NCI-H2171 treated with DMSO at 0.1 percent for 48 hours (cell line): Measurements from ENCODE around the gene PANK4.

ENCODE experiments used
- DNase-seq: peaks from one replicate; lab custom pipeline; 2025; lab: John Stamatoyannopoulos, UW

PANK4 gene

DNA sequence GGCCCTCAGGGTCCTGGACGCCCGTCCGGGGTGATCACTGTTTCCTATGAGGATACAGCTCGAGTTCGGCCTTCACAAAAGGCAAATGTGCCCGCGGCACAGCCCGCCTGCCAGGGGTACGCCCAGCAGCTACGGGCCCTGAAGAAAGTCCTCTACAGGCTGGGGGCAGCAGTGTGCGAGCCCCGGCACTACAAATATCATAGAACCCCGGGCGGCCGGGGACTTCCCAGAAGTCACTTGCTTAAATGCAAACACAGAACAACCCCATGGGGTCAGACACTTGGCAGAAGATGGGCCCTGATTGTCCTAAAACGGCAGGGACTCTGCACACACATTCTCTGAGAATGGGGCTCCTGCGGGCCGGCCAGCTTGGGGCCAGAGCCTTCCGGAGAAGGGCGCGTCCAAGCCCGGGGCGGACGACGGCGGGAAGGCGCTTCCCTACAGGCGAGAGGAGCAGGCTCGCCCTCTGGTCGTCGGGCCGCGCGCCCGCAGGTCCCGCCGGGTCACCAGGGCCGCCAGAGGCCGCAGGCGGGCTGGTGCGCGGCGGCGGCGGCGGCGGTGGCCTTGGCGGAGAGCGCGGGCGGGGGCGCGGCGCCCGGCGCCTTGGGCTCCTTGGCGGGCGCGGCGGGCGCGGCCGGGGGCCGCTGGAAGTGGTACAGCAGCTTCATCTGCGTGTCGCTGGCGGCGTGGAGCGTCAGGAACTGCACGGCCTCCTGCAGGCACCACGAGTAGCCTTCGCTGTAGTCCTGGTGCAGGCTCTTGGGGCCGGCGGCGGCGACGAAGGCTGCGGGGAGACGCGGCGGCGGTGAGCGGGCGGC, 2.8 kb upstream of the PANK4 start:
- DNase-seq = no peak

DNA sequence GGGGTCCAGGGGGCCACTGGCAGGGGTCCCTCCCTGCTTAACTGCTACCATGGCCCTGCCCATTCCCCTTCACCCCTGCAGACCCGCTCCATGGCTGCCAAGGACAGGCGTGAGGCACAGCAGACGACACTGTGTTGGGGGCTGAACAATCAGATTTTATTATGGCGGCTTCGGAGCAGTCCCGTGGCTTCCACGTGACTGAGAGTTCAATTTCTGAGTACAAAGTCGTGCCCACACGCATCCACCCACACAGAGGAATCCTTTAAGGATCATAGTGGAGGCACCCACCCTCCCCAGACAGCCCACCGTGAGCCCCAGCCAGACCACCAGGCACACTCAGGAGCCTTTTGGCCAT, 2.2 kb upstream of the PANK4 start:
- no peak for DNase-seq

DNA sequence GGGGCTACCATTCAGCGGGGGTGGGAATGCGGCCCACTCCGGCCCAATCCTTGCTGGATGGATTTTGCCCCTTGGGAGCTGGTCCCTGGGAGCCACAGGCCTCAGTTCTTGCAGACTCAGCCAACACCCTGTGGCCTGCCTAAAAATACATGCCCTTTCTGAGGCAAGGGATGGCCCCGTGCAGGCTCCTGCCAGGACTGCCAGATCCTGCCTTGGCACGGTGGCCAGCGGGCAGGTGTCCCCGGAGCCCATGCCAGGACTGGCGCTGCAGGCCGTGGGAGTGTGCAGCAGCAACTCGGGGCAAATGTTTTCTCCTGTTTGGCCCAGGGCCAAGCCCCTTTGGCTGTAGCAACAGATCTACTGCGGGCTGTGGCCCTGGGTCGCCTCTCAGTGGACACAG, 1.6 kb upstream of the PANK4 start:
- DNase-seq = no peak

DNA sequence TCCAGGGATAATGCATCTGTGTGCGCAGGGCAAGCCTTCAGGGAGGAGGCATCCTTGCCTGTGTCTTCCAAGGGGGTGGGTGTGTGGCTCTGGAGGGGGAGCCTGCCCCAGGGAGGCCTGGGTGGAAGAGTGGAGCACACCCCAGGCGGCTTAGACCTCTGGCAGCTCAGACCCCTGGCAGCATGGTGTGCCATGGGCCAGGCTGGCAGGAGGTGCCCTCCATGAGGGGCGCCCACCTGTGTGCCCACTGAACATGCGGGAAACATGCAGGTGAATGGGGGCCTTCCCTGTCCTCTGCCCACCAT, 1.1 kb upstream of the PANK4 start:
- DNase-seq = no peak

DNA sequence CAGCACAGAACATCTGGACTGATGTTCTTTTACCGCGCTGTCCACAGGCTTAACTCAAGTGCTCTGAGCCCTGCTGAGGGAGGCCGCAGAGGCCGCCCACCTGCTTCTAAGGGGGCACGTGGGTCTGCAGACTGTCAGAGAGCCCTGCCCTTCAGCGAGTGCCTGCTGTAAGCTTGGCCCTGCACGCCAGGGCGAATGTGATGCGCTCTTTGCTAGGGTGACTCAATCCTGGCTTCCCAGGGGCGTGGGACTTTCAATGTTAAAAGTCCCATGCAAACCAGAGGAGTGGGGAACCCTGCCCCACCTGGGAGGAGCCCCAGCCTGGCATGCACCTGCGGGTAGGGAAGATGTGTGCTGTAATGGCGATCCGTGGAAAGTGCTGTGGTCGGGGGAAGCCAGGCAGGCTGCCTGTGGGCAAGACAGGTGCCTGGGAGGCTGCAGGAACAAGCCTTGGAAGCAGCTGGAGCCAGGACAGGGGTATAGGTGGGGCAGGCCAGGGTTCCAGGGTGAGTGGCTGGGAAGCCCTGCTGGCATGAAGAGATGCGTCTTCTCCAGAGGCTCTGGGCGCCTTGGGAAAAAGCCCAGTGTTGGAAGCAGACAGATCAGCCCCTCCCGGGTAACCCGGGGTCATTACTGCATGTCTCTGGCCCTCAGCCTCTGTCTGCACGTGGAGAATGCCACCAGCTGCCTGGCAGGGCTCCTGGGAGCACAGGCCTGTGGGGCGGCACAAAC, 594 bp upstream of the PANK4 start:
- peak; percentile 49 for DNase-seq

DNA sequence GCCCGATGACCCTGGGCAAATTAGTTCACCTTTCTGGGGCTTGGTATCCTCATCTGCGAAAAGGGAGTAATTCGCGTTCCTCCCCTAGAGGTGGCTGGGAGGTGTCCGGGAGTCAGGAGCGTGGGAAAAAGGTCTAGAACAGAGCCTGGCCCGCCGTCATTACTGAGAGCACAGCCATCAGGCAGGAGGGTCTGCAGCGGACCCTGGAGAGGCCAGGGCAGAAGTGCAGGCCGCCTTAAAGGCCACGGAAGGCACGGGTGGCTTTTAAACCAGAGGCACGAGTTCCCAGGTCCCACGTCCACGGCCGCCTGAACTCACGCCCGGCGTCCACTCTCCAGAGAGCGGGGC, 850 bp downstream of the PANK4 start:
- no peak for DNase-seq

DNA sequence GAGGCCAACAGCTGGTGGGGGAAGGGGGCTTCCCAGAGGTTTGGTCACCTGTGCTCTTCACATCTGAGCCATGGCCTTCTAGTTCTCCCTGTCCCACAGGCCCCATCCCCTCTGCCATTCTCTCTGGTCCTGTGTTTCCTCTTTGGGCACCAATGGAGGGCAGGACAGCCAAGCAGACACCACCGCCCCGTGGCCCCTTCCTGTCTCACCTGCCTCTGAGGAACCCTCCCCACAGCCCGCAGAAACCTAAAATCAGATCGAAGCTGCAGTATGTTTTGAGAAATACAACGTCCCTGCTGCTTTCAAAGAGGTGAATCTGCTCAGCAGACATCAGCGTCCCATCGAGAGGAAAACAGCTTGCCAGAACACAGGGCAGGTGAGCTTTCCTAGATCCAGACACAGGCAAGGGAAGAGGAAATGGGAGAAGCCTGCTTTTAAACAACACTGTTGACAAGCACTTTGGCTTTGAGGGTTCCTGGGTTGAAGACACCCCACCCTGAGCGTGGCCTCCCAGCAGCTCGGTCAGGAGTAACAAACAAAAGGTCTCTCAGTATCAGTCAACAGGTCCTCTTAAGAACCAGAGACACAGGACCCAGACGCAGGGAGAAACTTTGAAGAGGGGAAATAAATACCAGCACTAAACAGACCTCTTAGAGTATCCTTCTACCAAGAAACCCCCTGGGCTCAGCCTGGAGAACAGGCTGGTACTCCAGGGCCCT, 2.3 kb downstream of the PANK4 start:
- no peak for DNase-seq

DNA sequence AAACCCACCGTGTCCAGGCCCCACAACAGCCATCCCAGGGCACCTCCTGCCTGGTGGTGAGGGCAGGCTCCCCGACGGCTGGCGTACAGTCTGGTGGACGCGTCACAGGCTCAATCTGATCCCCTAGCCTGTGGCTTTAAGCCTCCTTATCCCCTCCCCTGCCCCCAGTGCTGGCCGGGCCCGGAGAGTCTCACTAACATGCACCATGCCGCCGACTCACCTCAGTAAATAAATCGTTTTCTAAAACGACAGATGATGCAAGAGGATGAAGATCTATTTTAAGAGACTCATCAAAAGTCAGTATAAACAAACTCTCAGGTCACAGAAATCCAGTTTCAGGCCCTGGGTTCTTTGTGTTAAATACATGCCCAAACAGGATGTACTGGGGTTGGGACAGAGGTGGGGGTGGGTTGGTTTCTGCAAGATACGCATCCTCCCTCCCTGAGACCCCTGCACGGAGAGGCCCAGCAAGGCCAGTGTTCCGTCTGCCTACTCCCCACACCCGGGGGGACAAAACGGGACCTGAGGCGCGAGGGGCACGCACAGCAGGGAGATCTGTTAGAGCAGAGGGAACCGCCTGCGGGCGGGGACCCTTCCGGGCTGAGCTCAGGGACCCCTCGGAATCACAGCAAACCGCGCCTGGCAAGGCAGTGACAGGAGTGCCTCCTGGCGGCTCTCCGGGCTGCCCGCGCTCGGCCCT, 3.1 kb downstream of the PANK4 start:
- no peak for DNase-seq

DNA sequence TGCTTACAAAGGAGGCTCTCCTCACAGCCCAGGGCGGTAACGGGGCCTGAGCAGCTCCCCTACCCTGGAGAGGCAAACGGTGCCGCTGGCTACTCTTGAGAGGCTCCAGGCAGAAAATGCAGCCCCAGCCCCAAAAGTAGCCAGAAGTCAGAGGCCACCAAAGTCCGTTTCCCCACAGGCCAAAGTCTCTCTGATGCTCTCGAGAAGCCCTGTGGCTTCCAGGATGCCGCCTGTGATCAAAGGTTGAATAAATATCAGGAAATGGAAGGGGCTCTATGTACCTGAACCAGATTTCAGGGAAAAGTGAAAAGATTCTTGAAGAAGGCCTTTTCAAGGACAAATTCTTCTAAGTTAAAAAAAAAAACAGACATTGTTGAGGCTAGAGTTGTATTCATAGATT, 4.2 kb downstream of the PANK4 start:
- no peak for DNase-seq

DNA sequence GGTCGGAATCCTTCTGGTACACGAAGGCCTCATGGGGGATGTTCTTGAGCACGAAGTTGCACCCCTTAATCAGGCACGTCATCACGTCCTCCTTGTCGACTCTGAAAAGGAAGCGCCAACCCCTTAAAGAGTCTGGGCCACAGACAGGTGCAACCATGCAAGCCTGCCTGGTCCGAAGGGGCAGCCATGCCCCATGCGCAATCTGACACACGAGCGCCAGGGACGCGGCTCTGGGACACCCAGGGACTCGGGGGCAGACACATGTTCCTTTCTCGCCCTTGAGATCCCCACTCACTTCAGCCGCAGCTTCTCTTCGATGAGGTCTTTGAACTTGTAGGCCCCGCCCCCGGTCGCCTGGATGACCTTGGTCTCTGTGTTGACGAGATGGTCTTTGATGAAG, 5.6 kb downstream of the PANK4 start:
- no peak for DNase-seq

DNA sequence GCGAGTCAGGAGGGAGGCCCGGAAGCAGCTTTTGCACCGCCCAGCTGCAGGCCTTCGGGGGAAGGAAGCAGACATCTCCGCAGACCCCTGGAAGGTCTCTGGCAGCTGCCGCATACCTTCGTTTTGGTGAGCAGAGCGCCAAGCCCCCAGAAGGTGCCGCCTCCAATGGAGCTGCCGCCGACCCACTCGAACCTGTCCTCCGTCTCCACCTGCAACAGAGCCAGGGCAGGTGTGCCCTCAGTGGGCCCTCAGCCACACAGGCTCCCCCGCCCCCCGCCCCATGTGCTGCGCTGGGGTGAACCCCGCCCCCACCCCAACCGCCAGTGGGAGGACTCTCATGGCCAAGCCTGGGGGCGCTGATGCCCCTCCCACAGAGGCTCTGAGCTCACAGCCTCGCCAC, 6.2 kb downstream of the PANK4 start:
- DNase-seq = no peak

DNA sequence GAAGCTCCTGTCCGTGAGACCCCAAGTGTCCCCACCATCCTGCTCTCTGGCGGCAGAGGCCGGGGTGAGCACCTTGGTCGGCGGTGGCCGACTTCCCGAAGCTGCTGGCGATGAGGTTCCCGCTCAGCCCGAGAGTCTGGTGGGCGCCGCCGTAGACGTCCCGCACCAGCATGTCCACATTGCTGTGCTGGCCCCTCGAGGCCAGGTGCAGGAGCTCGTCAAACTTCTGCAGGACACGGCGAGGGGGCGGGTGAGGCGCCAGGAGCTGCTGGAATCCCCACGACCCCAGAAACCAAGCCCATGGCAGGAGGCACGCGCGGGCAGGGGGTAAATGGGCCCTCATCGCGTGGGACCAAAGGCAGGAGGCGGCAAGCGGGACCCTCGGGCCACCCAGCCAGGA, 6.7 kb downstream of the PANK4 start:
- DNase-seq = no peak

DNA sequence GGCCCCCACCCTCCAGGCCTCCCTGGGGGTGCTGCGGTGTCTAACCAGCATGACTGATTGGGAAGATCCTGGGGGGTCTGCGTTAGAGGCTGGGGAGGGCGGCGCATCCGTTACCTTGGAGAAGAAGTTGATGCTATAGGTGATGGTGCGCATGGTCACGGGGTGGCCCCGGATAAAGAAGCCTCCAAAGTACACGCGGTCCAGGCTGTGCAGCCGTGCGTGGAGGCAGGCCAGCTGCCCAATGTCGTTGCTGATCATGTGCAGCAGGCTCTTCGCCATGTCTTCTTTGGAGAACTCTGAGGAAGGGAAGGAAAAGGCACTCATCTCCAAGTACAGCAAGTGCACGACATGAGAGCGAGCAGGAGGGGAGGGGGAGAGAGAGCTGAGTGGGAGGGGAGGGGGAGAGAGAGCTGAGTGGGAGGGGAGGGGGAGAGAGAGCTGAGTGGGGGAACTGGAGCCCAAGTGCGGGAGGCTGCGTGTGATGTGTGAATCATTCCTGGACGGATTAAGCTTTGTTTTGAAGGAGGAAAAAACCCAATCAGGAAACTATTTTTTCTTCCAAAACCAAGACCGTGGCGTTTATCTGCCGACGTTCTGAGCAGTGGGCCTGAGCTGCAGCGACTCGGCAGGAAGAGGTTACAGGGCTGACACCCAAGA, 7.2 kb downstream of the PANK4 start:
- no peak for DNase-seq

DNA sequence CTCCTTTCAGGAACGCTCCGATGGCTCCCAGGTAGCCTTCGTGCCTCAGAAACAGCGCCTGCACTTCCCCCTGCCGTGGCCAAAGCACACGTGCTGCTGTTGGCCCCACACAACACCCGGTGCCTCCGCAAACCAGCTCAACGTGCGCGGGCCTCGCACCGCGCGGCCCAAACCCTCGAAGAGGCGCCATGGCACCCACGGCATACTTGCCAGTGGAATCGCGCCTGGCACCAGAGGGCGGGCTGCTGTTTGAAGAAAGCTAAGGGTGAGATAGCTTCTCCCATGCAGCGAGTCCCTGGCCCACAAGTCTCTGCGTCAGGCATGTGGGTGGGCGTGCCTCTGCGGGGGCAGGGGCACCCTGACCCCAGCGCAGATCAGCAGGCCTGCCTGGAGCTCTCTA, 7.9 kb downstream of the PANK4 start:
- no peak for DNase-seq

DNA sequence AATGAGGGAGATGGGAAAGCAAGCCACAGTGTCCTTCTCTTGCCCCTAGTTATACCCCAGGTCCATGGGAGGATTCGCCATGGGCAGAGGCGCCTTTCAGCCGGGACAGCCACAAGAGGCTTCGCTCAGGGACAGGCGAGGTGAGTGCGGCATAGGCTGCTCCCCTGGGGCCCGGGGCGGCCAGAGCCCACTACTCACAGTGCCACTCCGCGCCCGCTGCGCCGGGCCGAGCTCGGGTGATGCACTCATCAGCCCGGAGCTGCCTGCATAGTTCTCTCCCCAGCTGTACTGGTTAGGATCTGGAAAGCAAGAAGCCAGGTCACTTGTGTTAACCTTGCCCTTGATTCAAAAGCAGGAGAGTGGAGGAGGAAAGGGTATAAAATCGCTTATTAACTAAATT, 8.4 kb downstream of the PANK4 start:
- DNase-seq = no peak

DNA sequence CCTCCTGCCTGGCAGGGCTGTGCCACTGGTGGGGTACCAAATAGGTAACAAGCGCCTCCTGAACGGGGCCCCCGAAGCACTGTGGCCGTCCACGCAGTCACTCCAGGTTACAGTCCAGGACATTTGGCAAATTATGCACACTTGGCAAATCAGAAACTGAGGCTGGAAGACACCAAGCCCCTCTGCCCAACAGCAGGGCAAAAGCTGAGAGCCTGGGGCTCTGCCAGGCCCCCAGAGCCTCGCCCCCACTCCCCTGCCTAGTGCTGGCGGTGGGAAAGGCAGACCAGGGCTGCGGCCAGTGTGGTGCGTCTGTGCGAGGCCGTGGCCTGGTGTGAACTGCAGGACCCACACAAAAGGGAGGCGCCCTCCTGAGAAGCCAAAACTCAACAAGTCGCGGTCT, 9.4 kb downstream of the PANK4 start:
- no peak for DNase-seq

DNA sequence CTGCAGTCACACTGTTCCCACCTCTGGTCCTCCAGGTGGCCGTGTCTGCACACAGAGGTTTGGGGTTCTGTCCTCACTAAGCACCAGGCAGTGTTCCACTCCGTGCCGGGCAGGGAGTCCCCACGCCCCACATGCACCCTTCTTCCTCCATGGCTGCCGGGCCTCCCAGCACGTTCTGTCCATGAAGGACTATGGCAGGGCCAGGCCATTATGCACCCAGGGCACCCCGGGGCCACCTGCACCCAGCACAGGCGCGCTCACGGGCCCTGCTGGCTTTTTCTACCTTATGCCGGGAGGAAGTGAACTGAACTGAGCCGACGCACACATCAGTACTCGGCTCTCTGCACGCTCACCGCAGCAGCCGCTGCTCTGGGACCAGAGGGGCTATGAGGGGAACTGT, 10.3 kb downstream of the PANK4 start:
- no peak for DNase-seq

DNA sequence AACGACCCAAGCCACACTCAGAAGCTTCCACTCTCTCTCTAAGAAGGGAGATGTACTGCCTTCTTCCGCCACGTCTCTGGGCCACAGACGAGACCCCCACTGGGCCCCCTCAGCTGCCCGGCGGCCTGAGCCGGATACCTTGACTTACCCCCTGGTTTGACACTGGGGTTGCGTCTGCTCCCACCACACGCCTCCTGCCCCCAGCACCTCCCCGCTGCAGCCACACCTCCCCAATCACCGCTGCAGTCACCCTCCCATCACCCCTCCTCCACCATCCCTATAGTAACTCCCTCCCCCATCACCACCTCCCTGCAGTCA, 10.7 kb downstream of the PANK4 start:
- no peak for DNase-seq

DNA sequence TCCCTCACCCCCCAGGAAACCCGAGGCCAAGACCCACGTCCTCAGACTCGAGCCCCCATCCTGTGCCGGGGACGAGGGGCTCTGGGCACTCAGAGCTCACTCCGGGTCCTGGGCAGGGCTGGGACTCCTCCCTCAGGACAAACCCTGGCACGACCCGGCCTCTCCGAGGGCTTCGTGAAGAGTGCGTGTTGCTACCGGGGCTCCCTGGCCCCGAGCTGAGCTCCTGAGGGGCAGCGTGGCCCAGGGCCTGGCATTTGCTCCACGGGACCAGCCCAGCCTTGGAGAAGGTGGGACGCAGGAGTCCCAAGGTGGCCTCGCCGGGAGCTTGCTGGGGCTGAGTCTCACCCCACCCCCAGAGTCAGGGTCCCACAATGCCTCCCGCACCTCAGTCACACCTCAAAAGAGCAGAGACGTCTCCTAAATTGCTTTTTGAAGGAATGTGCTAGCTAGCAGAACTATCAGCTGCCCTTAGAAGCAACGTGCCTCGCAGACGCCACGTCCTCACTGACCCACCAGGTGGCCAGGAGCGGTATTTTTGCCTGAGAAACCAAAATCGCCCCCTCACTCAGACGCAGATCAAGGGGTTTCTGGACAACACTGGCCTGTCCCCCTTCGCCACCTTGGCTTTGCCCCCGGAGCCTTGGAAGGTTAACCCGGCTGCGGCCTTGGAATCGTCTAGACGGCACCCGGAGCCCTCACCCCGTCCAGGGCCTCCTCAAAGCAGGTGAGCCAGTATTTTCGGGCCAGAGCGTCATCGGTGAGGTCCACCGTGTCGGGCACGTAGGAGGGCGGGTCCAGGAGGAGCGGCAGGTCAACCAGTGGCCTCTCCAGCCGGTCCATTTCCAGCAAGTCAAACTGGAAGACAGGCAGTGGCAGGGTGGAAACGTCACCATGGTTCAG, 11.3 kb downstream of the PANK4 start:
- DNase-seq = no peak

DNA sequence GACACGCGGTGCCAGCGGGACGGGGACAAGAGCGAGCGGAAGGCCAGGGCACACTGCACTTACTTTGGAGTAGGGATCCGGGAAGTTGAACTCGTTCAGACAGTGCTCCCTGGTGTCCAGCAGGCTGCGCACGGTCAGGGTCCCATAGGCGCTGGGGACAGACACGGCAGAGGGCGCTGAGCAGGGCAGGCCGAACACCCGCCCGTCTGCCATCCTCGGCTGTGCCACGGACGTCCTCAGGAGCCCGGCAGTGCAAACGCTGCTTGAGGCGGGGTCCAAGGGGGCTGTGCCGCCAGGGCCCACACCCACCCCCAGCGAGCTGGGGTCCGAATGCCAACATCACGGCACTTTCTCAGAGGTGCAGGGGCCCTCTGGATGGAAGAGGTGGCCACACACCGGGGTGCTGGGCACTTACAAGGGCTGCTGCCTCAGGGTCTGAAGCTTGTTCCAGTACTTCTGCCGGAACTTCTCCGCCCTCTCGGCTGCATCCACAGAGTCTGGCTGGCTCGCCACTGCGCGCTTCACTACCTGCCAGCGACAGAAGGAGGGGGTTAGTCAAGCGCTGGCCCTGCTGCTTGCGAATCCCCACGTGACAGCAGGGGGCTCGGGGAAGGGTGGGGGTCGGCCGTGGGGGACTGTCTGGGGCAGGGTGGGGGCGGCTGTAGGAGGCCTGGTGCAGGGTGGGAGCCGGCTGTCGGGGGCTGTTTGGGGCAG, 12.3 kb downstream of the PANK4 start:
- no peak for DNase-seq
